ENCODE measurements around the gene SYNDIG1. TPM values are rescaled to one million over a fixed set of nuclear protein-coding genes. Genes with fewer than 3 reads are reported as not detected.

The SYNDIG1 gene
- total RNA-seq, 1 experiment from 2014 or later: not detected

DNA sequence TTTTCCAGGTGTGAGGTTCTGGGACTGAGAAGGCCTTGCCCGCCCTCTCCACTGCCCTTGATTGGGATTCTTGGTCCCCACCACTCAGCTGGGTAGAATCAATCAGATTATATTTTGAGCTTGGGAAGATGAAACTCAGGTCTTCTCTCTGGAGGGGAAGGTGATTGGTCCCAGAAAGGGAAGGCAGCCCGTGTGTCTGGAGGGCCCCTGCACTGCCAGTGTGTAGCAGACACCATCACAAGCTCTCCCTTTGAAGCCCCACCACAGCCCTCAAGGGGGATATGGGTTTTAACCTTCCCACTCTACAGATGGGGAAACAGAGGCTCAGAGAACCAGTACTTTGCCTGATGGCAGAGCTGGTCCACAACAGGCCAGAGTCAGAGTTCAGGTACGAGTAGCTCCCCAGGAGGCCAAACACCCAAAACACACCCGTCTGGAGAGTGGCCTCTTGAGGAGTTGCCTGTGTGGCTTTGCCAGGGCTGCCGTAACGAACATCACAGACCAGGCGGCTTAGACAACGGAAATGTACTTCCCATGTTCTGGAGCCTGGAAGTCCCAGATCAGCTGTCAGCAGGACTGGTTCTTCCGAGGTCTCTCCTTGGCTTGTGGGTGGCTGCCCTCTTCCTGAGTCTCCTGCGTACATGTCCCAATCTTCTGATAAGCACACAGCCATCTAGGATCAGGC is 205.6 kb downstream of the SYNDIG1 start:
- CTCF ChIA-PET: no interaction called here
- Mint-ChIP-seq H3K36me3 (ENCODE audit: insufficient read depth, unreplicated experiment) (no peaks in the 10 kb centered on the region), H3K27me3 (ENCODE audit: unreplicated experiment) (no peaks in the 10 kb centered on the region), H3K4me1 (ENCODE audit: low read depth, unreplicated experiment) (no peaks in the 10 kb centered on the region), H3K27ac (ENCODE audit: unreplicated experiment) (no peak overlapping the region), H3K9me3 (ENCODE audit: low read depth, unreplicated experiment) (no peaks in the 10 kb centered on the region), H3K4me3 (ENCODE audit: low read depth, unreplicated experiment) (no peak overlapping the region)
- intact Hi-C loops (cut with micrococcal nuclease; ENCODE audit: unreplicated experiment): no loop called here
- TF ChIP-seq, protein P1, sequence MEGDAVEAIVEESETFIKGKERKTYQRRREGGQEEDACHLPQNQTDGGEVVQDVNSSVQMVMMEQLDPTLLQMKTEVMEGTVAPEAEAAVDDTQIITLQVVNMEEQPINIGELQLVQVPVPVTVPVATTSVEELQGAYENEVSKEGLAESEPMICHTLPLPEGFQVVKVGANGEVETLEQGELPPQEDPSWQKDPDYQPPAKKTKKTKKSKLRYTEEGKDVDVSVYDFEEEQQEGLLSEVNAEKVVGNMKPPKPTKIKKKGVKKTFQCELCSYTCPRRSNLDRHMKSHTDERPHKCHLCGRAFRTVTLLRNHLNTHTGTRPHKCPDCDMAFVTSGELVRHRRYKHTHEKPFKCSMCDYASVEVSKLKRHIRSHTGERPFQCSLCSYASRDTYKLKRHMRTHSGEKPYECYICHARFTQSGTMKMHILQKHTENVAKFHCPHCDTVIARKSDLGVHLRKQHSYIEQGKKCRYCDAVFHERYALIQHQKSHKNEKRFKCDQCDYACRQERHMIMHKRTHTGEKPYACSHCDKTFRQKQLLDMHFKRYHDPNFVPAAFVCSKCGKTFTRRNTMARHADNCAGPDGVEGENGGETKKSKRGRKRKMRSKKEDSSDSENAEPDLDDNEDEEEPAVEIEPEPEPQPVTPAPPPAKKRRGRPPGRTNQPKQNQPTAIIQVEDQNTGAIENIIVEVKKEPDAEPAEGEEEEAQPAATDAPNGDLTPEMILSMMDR (IDR thresholded peaks at IDR 0.05; ENCODE audit: unreplicated experiment): no peak
- no peak for DNase-seq
- BruUV-seq (replicated peaks): no TSS peak

- TF ChIP-seq, protein P1 (IDR thresholded peaks at IDR 0.05; ENCODE audit: unreplicated experiment): no peak
- no TSS peak for BruUV-seq (replicated peaks)
- H3K9me3 Mint-ChIP-seq (ENCODE audit: low read depth, unreplicated experiment): no peaks in the 10 kb centered on the region
- H3K4me1 Mint-ChIP-seq (ENCODE audit: low read depth, unreplicated experiment): no peaks in the 10 kb centered on the region
- H3K27ac Mint-ChIP-seq (ENCODE audit: unreplicated experiment): no peak overlapping the region
- peaks cover under 1% of the 10 kb centered on the region for H3K27me3 Mint-ChIP-seq (ENCODE audit: unreplicated experiment)
- CTCF ChIA-PET: no interaction called here
- intact Hi-C loops (cut with micrococcal nuclease; ENCODE audit: unreplicated experiment): no loop called here
- H3K4me3 Mint-ChIP-seq (ENCODE audit: low read depth, unreplicated experiment): no peak overlapping the region
- no peak for DNase-seq
- H3K36me3 Mint-ChIP-seq (ENCODE audit: insufficient read depth, unreplicated experiment): no peaks in the 10 kb centered on the region
Observed at GRCh38 chr20:24675651-24676352, 206.4 kb downstream of the SYNDIG1 start.

GRCh38 chr20:24676353-24676977 is 207.0 kb downstream of the SYNDIG1 start:
- CTCF ChIA-PET: no interaction called here

GRCh38 chr20:24676978-24677370 is 207.5 kb downstream of the SYNDIG1 start:
- BruUV-seq (replicated peaks): no TSS peak
- Mint-ChIP-seq H3K27ac (ENCODE audit: unreplicated experiment) (no peak overlapping the region), H3K27me3 (ENCODE audit: unreplicated experiment) (peaks cover 12% of the 10 kb centered on the region), H3K4me3 (ENCODE audit: low read depth, unreplicated experiment) (no peak overlapping the region), H3K9me3 (ENCODE audit: low read depth, unreplicated experiment) (no peaks in the 10 kb centered on the region), H3K36me3 (ENCODE audit: insufficient read depth, unreplicated experiment) (no peaks in the 10 kb centered on the region), H3K4me1 (ENCODE audit: low read depth, unreplicated experiment) (no peaks in the 10 kb centered on the region)
- DNase-seq: no peak
- intact Hi-C loops (cut with micrococcal nuclease; ENCODE audit: unreplicated experiment): no loop called here
- TF ChIP-seq, protein P1 (IDR thresholded peaks at IDR 0.05; ENCODE audit: unreplicated experiment): no peak
- CTCF ChIA-PET: no interaction called here

More at GRCh38 chr20:24676353-24676977, 207.0 kb downstream of the SYNDIG1 start:
- no peak for DNase-seq
- H3K4me1 Mint-ChIP-seq (ENCODE audit: low read depth, unreplicated experiment): no peaks in the 10 kb centered on the region
- no peak overlapping the region for H3K4me3 Mint-ChIP-seq (ENCODE audit: low read depth, unreplicated experiment)
- no TSS peak for BruUV-seq (replicated peaks)
- TF ChIP-seq, protein P1 (IDR thresholded peaks at IDR 0.05; ENCODE audit: unreplicated experiment): no peak
- peaks cover 7% of the 10 kb centered on the region for H3K27me3 Mint-ChIP-seq (ENCODE audit: unreplicated experiment)
- no peaks in the 10 kb centered on the region for H3K36me3 Mint-ChIP-seq (ENCODE audit: insufficient read depth, unreplicated experiment)
- H3K9me3 Mint-ChIP-seq (ENCODE audit: low read depth, unreplicated experiment): no peaks in the 10 kb centered on the region
- intact Hi-C loops (cut with micrococcal nuclease; ENCODE audit: unreplicated experiment): no loop called here
- H3K27ac Mint-ChIP-seq (ENCODE audit: unreplicated experiment): no peak overlapping the region
